Right ventricle myocardium superior (tissue), 1 donor: ENCODE data around the gene COIL. TPM values are rescaled to one million over a fixed set of nuclear protein-coding genes. Genes with fewer than 3 reads are reported as not detected.
A peak's percentile ranks its signal among the peaks of the same experiment; 100 is the strongest.

Source experiments
- ATAC-seq: fragments of 200-7000 bp; cut with Tn5 transposase; one replicate; pipeline ENCODE4 v1.9.1; 2020; ENCODE audit warnings: mild to moderate bottlenecking; ENCODE audit not compliant: poor library complexity
- DNase-seq: peaks from one replicate; pipeline ENCODE4 v3.0.0-alpha.2; 2020
- intact Hi-C: fragments of 100-400 bp; cut with DNase I; formaldehyde crosslinking; loops from one replicate; pipeline ENCODE4 v1.11.2; 2022
- long read RNA-seq: library from polyadenylated mRNA; unstranded; transcript quantifications from one replicate; pipeline ENCODE4 v2.0.0, GENCODE V29; 2021
- total RNA-seq: library from RNA; stranded (reverse); fragmentation: NEBNext Ultra II Directional; extraction: Animal tissue kit (Norgen Biotek cat#: 25700); gene quantifications from one replicate; pipeline ENCODE4 v1.2.1, GENCODE V29; 2021
- donor health status: DM: no; HTN: yes; CAD: no; lungs with severe emphysema.

COIL gene, protein sequence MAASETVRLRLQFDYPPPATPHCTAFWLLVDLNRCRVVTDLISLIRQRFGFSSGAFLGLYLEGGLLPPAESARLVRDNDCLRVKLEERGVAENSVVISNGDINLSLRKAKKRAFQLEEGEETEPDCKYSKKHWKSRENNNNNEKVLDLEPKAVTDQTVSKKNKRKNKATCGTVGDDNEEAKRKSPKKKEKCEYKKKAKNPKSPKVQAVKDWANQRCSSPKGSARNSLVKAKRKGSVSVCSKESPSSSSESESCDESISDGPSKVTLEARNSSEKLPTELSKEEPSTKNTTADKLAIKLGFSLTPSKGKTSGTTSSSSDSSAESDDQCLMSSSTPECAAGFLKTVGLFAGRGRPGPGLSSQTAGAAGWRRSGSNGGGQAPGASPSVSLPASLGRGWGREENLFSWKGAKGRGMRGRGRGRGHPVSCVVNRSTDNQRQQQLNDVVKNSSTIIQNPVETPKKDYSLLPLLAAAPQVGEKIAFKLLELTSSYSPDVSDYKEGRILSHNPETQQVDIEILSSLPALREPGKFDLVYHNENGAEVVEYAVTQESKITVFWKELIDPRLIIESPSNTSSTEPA
- 8.0 TPM for total RNA-seq
- long read RNA-seq, transcript COIL-201 (7 exons, 2,650 nt) = major isoform, 52 of 55 reads
- long read RNA-seq, partial matches to known transcripts = 1 of 55 reads
- long read RNA-seq, other reads (novel, unspliced or antisense) = 2 of 55 reads

DNA sequence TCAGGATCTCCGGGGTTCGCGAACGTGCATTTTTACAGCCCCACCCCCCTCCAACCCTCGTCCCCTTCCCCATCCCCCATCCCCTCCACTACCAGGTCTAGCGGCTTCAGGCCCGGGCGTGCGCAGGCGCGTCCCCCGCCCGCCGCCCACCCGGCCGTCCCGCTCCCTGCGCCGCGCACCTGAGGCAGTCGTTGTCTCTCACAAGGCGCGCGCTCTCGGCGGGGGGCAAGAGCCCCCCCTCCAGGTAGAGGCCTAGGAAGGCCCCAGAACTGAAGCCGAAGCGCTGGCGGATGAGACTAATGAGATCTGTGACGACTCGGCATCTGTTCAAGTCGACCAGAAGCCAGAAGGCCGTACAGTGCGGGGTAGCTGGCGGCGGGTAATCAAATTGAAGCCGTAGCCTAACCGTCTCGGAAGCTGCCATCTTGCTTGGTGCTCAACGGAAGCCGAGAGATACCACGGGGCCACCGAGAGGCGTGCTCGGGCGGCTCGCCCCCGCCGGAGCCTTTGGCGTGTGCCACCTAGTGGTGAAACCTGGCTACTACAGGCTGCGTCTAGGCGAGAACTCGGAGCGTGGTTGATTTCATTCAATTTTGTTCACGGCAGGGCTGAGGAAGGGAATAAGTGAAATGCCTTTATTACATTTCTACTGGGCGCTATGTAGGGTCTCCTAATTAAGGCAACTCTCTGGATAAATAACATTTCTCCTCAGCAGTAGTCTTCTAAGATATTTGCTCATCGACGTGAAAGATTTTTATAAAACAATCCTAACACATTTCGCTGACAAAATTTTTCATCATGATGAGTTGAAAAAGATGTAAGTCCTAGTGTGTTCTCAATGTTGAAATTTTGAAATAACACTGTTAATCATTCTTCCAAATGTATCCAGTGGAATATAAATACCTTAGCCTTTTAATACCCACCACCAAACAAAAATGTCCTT is at the start of gene COIL:
Gene COIL, minus strand, starts transcription at position 455 of the 943 bp plus-strand sequence. Its CDS starts 31 bp downstream, at position 424.
- ATAC-seq (peak; percentile 98), DNase-seq (peak; percentile 94)
- intact Hi-C loops = no loop called here

DNA sequence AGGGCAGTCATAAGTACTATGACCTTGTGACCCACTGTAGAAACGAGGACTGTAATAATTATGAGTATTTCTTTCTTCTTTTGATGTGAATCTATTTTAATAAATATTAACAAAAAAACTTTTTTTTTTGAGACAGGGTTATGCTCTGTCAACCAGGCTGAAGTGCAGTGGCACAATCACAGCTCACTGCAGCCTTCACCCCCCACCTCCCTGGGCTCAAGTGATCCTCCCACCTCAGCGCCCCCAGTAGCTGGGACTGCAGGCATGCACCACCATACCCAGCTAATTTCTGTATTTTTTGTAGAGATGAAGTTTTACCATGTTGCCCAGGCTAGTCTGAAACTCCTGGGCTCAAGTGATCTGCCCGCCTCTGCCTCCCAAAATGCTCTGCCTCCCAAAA is 49.6 kb upstream of the COIL start:
- intact Hi-C loops = loop anchor here (5.0 kb wide), 1 partner anchor 102 kb away; no protein-coding TSS in a partner anchor
- ATAC-seq (no peak), DNase-seq (no peak)

DNA sequence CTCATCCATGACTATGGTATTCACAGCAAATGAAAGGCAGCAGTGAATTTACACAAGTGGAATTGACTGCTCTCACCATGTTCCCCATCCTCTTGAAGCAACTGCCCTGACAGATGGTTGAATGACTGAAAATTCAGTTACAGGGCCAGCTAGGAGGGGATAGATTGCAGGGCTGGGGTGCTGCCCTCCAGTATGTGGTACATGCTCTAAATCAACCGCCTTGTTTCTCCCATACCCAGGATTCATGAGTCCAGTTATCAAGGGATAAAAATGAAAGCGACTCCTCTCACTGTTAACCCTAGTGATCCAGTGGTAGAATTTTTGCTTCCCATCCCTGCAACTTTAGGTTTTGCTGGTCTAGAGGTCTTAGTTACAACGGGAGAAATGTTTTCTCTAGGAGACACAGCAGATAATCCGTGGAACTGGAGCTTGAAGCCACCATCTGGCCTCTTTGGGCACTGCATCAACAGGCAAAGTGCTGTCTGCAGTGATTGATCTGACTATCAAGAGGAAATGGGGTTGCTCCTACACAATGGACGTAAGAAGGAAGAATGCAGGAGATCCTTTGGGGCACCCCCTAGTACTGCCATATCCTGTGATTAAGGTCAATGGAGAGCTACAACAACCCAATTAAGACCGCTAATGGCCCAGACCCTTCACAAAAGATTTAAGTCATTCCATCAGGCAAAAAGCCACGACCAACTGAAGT is 49.0 kb upstream of the COIL start:
- DNase-seq (no peak), ATAC-seq (peak; percentile 71)
- intact Hi-C loops = loop anchor here (5.0 kb wide), 1 partner anchor 102 kb away; no protein-coding TSS in a partner anchor

DNA sequence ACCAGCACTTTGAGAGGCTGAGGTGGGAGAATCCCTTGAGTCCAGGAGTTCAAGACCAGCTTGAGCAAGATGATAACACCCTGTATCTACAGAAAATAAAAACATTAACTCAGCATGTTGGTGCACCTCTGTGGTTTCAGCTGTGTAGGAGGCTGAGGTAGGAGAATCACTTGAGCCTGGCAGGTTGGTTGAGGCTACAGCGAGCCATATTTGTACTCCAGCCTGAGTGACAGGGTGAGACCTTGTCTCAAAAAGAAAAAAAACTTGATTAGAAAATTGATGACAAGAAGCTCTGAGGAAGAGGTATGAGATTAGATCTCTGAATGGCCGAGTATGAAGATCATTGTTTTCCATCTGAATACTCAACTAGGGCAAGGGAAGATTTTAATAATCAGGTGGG is 48.1 kb upstream of the COIL start:
- intact Hi-C loops = no loop called here
- ATAC-seq = no peak
- DNase-seq = no peak

GRCh38 chr17:57006040-57006439 is 45.2 kb upstream of the COIL start:
- DNase-seq (no peak), ATAC-seq (no peak)
- intact Hi-C loops = no loop called here

DNA sequence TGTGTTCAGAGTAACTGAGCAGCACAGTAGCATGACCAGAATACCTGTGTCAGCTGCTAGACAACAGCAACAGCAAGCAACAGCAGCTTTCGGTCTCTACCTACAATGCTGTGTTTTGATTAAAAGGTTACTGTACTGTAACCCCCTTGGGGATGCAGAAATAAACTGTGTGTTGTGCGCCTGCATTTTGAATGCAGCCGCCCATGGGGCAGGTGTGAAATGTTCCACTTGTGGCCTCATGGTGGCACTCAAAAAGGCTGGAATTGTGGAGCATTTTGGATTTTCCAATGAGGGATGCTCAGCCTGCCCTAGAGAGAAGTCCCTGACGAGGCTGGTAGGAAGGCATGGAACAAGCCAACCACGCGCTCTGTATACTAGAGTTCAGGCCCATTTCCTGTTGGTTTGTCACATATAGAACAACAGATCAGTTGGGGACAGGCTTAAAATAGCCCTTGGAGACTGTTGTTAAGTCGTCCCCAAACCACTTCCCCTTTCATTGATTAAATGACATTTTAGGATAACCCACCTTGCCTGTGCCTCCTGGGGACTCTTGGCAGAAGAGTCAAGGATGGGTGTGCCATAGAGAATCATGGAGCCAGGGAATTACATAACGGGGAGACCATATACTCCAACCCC is 44.2 kb upstream of the COIL start:
- DNase-seq (no peak), ATAC-seq (peak; percentile 69)
- intact Hi-C loops = no loop called here

GRCh38 chr17:57002904-57003303 is 42.1 kb upstream of the COIL start:
- intact Hi-C loops = no loop called here
- no peak for ATAC-seq
- DNase-seq = no peak

- DNase-seq = no peak
- no peak for ATAC-seq
- intact Hi-C loops = no loop called here
Measured at GRCh38 chr17:57001541-57001940, 40.7 kb upstream of the COIL start.

DNA sequence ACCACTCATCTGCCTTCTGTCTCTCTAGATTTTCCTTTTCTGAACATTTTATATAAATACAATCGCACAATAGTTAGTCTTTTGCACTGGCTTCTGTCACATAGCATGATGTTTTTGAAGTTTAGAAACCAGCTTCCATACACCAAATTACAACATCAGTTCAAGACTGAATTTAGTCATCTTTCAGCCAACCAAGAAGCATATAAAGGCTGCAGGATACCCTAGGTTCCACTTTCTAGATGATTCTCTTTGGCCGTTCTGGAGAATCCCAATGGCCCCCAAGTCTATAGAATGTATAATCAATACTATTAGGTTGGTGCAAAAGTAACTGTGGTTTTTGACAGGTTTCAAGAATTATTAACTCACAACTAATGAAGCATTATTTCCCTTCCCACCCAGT is 36.5 kb upstream of the COIL start:
- DNase-seq (no peak), ATAC-seq (no peak)
- intact Hi-C loops = no loop called here

DNA sequence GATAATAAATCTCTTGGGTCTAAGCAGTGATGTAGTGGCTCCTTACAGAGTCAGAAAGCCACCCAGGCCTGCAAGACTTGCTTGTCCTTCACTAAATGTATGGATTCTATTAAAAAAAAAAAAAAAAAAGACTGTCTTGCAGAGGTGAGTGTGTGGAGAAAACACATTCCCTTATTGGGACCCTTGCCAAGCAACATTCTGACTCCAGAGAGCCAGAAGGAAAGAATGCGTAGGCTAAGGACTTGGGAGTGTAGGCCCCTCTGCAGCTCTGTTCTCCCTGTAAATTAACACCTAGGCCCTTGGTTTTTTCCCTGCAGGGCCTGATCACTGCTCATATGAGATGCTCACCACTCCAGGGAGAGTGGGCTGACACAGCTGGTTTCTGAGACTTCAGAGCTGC is 34.9 kb upstream of the COIL start:
- DNase-seq (no peak), ATAC-seq (no peak)
- intact Hi-C loops = no loop called here

GRCh38 chr17:56994009-56994792 is 33.4 kb upstream of the COIL start:
- intact Hi-C loops = no loop called here

GRCh38 chr17:56992364-56992763 is 31.5 kb upstream of the COIL start:
- no peak for ATAC-seq
- no peak for DNase-seq
- intact Hi-C loops = no loop called here

More at GRCh38 chr17:56994009-56994792, 33.4 kb upstream of the COIL start:
- ATAC-seq (peak; percentile 12), DNase-seq (no peak)

DNA sequence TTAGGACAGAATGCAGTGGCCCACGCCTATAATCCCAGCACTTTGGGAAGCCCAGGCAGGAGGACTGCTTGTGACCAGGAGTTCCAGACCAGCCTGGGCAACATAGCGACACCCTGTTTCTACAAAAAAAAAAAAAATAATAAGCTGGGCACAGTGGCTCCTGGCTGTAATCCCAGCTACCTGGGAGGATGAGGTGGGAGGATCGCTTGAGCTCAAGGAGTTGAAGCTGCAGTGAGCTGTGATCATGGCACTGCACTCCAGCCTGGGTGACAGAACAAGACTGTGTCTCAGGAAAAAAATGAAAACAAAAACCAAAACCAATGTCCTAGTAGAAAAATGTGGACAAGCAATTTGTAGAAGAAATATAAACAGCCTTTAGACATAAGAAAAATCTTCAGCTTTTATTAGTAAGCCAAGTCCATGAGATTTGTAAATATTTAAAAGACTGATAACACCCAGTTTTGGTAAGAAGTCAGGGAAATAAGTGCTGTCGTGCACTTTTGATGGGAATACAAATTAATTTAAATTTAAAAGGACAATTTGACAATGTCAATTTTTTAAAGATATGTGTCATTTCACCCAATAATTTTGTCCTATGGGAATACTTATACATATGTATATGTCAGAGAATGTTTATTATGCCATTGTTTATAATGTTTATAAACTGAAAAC is 28.2 kb upstream of the COIL start:
- ATAC-seq (no peak), DNase-seq (no peak)
- intact Hi-C loops = no loop called here

- no peak for DNase-seq
- ATAC-seq = no peak
- intact Hi-C loops = no loop called here
Measured at GRCh38 chr17:56987283-56987834, 26.5 kb upstream of the COIL start.

DNA sequence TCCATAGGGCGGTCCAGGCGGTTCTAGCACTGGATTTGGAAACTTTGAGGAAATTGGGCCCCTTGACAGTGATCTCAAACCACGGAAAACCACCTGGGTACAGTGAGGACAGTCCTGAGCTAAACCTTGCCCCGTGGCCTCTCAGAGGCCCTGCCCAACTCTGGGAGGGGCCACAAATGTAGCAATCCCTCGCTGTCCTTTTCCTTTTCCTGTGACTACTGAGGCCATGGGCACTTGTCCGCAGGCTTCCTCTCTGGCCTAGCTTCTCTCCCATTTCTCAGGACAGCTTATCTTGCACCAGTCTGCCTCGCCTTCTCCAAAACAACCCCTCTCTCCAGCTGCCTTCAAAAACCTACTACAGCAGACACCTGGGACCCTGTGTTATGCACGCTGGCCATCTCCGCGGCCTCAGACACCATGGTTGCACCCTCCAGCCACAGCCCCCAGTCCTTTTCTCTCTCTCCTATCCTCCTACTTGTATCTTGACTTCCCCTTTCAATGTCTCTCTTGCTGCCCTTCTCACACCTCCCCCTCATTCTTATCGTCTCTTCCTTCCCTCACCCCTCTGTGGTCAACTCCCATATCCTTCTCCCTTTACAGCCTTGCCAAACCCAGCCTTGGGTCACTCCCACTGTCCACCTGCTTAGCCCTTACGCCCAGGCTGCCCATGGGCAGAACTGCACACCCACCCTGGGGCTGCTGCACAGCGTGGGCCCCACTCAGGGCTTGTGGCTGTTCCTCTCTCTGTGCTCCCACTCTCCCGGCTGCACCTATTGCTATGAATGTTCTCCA is 24.7 kb upstream of the COIL start:
- no peak for DNase-seq
- ATAC-seq = peak; percentile 69
- intact Hi-C loops = no loop called here

GRCh38 chr17:56983366-56983765 is 22.5 kb upstream of the COIL start:
- ATAC-seq (no peak), DNase-seq (no peak)
- intact Hi-C loops = no loop called here
